ENCODE results near the gene NBPF3. TPM values are rescaled to one million over a fixed set of nuclear protein-coding genes. Genes with fewer than 3 reads are reported as not detected.
"Not testable (repeated sequence)": the region's sequence is repeated elsewhere in the genome, so short reads cannot be mapped to it uniquely, and the experiment has no call there.

The NBPF3 gene
- polyA plus RNA-seq, 3 donors, result 11.1 to 19.2 (median 17.7) TPM

DNA sequence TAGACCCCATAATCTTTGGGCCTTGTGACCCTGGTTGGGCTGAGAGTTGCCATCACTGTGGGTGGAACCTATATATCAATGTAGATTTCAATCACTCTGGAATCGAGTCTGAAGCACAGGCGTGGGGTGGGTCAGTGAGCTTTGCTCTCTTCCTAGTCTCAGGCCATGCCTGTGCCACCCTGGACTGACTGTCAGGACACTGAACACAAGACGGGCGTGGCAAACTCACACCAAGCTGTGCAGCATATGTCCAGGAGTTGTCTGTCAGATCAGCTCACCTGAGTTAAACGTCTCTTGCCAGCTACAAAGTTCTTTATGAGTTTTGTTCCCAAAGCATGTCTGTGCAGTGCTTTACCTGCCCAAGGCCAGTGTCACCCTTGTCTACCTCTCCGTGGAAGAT lies 38.4 kb downstream of the NBPF3 start:
- no peak for DNase-seq (ENCODE audit: extremely low read depth in 1 of 11, low read depth in 9 of 11, low spot score in 4 of 11)

- DNase-seq (ENCODE audit: extremely low read depth in 1 of 11, low read depth in 9 of 11, low spot score in 4 of 11), result not testable (repeated sequence)
Measured at GRCh38 chr1:21483881-21484280, 43.9 kb downstream of the NBPF3 start.

- no peak for DNase-seq (ENCODE audit: extremely low read depth in 1 of 11, low read depth in 9 of 11, low spot score in 4 of 11)
Measured at GRCh38 chr1:21489146-21489545, 49.2 kb downstream of the NBPF3 start.

GRCh38 chr1:21490774-21491487 lies 51.0 kb downstream of the NBPF3 start:
- no peak for DNase-seq (ENCODE audit: extremely low read depth in 1 of 11, low read depth in 9 of 11, low spot score in 4 of 11)

DNA sequence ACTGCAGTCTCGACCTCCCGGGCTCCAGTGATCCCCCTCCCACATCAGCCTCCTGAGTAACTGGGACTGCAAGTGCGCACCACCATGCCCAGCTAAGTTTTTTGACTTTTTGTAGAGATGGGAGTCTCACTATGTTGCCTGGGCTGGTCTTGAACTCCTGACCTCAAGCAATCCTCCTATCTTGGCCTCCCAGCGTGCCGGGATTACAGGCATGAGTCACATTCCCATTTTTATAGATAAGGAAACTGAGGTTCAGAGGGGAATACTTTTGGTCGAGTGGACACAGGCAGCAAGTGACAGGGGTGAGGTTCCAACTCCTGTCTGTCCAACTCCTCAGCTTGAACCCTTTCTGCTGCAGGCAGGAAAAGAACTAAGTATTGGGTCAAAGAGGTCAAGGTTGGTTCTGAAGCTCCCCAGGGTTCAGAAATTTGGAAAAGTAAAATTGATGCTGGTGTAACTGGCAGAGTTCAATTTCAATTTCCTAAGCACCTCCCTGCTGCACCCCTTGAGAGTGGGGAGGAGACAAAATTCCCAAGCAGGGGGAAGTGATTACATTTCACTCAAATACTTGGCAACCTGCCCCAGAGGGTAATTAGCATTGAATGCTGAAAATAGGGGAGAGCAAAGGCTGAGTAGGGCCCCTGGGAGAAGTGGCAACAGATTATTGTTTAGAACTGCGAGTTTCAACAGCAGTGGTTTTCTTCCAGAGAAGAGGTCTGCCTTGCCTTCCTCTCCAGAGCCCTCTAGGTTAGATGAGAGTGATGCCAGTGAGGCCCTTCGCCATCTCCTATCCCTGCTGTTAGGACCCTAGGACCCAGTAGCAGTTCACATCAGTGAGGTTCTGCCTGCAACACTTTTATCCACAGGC lies 51.8 kb downstream of the NBPF3 start:
- peak in 2 of 11 donors; percentile 51 for DNase-seq (ENCODE audit: extremely low read depth in 1 of 11, low read depth in 9 of 11, low spot score in 4 of 11)

DNA sequence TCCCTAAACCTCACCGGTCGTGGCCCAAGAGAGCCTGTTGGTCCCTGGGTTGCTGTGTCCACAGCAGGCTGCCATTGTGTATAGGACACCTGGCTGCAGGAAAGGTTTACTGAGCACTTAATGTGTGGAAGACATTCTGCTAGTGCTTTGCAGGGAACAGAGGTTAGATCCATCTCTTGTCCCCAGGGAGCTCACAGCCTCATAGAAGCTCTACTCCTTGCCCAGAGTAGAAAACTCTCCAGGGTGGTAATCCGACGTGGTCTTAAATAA lies 52.4 kb downstream of the NBPF3 start:
- DNase-seq (ENCODE audit: extremely low read depth in 1 of 11, low read depth in 9 of 11, low spot score in 4 of 11), result no peak

- DNase-seq (ENCODE audit: extremely low read depth in 1 of 11, low read depth in 9 of 11, low spot score in 4 of 11), result no peak
Measured at GRCh38 chr1:21494196-21494595, 54.3 kb downstream of the NBPF3 start.

DNA sequence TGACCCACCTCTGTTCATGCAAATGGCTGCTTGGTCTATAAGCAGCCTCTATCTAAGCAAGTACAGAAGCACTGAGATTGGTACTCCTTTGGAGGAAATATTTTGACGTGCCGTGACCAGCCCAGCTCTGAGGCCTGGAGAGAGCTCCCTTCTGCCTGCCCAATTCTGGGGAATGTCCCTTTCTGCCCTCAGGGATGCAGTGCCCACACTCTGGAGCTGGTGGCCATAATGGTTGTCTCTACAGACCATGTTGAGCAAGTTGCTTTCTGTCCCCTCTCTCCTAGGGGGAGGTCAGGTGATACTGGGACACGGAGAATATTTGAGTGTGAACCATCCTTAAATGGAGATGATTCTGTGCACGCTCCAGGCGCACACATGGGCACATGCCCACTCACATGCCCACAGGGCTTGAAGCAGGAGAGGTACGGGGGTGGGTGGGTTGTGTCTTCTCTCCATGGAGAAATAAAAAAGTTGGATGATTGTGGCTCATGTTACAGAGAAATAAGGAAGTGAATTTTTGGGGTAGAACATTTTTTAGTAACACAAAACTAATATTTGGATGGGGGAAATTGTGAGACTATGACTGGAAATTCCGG lies 55.4 kb downstream of the NBPF3 start:
- DNase-seq (ENCODE audit: extremely low read depth in 1 of 11, low read depth in 9 of 11, low spot score in 4 of 11), result no peak

GRCh38 chr1:21496063-21496462 lies 56.1 kb downstream of the NBPF3 start:
- DNase-seq (ENCODE audit: extremely low read depth in 1 of 11, low read depth in 9 of 11, low spot score in 4 of 11), result no peak

- DNase-seq (ENCODE audit: extremely low read depth in 1 of 11, low read depth in 9 of 11, low spot score in 4 of 11), result no peak
Measured at GRCh38 chr1:21496886-21497285, 56.9 kb downstream of the NBPF3 start.

DNA sequence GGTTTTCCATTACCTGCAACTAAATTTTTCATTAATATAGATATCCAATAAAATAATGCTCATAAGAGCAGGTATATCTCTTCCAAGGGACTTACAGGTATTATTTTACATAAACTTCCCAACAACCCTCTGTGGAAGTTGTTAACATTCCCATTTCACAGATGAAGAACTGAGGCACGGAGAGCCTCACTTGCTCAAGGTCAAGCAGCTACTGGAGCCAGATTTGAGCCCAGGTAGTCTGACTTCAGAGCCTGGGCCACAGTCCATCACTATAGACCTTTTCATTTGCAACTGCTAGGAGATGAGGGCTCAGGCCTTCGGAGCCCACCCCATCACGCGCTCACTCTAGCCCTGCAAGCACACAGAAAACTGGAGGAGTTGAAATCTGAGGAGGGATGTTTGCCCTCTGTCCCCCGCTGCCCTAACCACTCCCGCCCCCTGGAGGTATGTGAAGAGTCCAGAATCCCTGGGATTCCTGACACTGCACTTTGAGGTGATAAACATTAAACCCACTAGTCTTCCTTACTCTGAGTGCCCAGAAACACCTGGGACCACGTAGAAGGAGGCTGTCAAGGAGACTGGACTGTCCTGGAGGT lies 57.6 kb downstream of the NBPF3 start:
- DNase-seq (ENCODE audit: extremely low read depth in 1 of 11, low read depth in 9 of 11, low spot score in 4 of 11), result peak in 6 of 11 donors; percentile 47 to 69 (median 60)

- DNase-seq (ENCODE audit: extremely low read depth in 1 of 11, low read depth in 9 of 11, low spot score in 4 of 11), result no peak
Measured at GRCh38 chr1:21499283-21499950, 59.5 kb downstream of the NBPF3 start.

DNA sequence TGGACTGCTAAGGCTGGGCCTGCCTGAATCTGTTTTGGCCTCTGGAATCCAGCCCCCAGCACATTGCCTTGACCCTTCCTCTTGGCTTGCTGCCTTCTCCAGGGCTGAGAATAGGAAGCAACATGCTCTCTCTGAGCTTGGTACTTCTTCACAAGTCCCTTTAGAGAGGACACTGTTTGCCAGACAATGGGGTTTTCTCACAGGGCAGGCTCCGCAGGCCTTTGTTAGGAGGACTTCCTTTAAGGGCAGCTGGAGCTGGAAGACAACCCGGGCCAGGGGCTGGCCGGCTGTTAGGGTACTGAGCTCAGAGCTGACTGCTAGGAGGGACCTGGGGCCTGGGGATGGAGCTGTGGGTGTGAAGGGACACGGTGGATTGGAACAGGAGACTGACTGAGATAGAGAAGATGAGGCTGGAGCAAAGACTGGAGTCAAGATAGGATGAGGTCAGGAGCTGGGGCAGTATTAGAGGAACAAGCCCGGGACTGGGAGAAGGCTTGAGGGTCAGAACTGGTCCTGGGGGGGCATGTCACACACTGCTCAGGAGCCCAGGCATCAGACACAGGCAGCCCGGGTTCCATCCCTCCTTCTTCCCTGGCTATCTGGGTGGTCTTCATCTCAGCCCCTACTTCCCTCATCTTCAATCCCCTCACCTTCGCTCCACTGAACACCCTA lies 63.9 kb downstream of the NBPF3 start:
- DNase-seq (ENCODE audit: extremely low read depth in 1 of 11, low read depth in 9 of 11, low spot score in 4 of 11), result no peak

GRCh38 chr1:21506804-21507203 lies 66.9 kb downstream of the NBPF3 start:
- DNase-seq (ENCODE audit: extremely low read depth in 1 of 11, low read depth in 9 of 11, low spot score in 4 of 11), result no peak

DNA sequence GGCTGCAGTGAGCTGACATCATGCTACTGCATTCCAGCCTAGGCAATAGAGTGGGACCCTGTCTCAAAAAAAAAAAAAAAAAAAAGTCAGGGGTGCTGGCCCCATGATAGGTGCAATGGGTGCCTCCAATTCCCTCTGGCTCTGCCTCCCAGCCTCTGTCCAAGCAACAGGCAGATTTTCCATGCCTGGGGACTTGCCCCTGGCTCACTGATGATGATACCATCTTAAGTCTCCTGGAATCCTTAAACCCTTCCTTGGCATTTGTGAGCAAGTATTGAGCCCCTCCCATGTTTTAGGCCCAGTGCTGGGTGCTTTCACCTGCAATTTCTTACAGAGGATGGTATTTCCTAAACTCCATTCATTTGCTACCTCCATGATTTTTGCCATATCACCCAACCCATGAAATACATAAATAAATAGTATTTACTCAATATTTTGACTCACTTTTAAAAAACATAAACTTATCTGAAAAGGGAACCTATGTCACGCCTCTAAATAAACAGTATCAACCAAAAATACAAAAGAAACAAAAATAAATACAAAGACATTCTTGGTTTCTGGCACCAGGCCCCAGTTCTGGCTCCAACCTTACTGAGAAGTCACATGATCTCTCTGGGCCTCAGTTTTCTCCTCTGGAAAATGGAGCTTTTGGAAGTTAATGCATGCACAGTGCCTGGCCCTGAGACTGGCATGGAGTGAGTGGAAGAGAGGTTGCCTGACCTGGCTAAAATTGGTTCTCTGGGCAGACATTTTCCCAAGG lies 67.8 kb downstream of the NBPF3 start:
- DNase-seq (ENCODE audit: extremely low read depth in 1 of 11, low read depth in 9 of 11, low spot score in 4 of 11), result no peak

DNA sequence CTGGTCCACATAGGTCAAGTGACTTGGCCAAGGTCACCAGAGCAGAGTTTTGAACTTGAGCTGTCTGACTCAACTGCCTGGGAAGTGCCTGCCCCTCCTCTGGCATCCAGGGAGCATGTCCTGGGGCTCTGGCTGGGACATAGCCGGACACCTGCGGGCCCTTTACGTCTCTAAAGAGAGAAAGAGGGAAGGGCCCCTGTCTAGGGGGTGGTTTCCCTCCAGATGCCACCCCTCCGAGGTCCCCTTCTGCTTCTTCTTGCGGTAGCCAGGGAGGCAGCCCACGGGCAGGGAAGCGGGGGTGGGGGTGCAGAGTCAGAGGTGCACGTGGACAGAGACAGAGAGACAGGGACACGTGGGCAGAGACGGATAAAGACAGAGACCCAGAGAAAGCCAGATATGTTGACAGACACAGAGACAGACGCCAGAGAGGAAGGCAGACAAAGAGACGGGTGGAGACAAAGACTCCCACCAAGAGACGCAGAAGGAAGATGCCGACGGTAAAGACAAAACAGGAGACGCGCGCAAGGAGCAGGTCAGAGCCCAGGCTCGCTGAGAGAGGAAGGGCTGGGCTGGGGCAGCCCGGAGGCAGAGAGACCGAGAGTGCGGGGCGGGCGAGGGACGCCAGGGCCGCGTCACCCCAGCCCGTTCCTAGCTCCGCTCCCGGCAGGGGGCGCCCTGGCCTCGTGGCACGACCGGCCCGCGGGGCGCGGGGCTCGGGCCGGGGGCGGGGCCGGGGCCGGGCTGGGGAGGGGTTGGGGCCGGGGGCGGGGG lies 68.8 kb downstream of the NBPF3 start:
- peak in 6 of 11 donors; percentile 26 to 63 (median 52) for DNase-seq (ENCODE audit: extremely low read depth in 1 of 11, low read depth in 9 of 11, low spot score in 4 of 11)

- no peak for DNase-seq (ENCODE audit: extremely low read depth in 1 of 11, low read depth in 9 of 11, low spot score in 4 of 11)
Measured at GRCh38 chr1:21509351-21510112, 69.6 kb downstream of the NBPF3 start, which contains the start of gene ALPL. TSS of gene ALPL (plus strand) at chr1:21509423. CDS start at chr1:21554082, 44,659 bp downstream.

All from renal cortex interstitium (tissue), 11 donors.